Progenitor cell of endocrine pancreas (in vitro differentiated cells): ENCODE measurements around the gene VAMP8. TPM values are rescaled to one million over a fixed set of nuclear protein-coding genes. Genes with fewer than 3 reads are reported as not detected.

Source experiments
- DNase-seq: peaks from one replicate; pipeline ENCODE4 v3.0.0; 2021; ENCODE audit warnings: low spot score; ENCODE audit not compliant: unreplicated experiment
- H3K27ac Mint-ChIP-seq: 2 replicates; pipeline ENCODE4 v1.8.0; 2021; ENCODE audit warnings: mild to moderate bottlenecking, moderate library complexity, mixed read lengths
- H3K27me3 Mint-ChIP-seq: 2 replicates; pipeline ENCODE4 v1.8.0; 2021; ENCODE audit warnings: mixed read lengths
- H3K36me3 Mint-ChIP-seq: 2 replicates; pipeline ENCODE4 v1.8.0; 2022; ENCODE audit warnings: mixed read lengths; ENCODE audit not compliant: insufficient read depth
- H3K4me1 Mint-ChIP-seq: 2 replicates; pipeline ENCODE4 v1.8.0; 2021; ENCODE audit warnings: low read depth, mixed read lengths
- H3K4me3 Mint-ChIP-seq: 2 replicates; pipeline ENCODE4 v1.8.0; 2021; ENCODE audit warnings: low read depth, mild to moderate bottlenecking, moderate library complexity, mixed read lengths
- H3K9me3 Mint-ChIP-seq: 2 replicates; pipeline ENCODE4 v1.8.0; 2021; ENCODE audit warnings: low read depth, mixed read lengths
- total RNA-seq: library from RNA; stranded (reverse); gene quantifications from 2 replicates; pipeline ENCODE4 v1.2.1, GENCODE V29; 2021
- TF ChIP-seq, protein P1 (sequence below): fragments of 200-600 bp; sonication (generic); IDR thresholded peaks from one replicate; pipeline ENCODE4 v1.5.0; 2021; ENCODE audit warnings: antibody characterized with exemption, mild to moderate bottlenecking; ENCODE audit not compliant: unreplicated experiment

The VAMP8 gene
- total RNA-seq, 1 donor from 2014 or later = 71.3 TPM

DNA sequence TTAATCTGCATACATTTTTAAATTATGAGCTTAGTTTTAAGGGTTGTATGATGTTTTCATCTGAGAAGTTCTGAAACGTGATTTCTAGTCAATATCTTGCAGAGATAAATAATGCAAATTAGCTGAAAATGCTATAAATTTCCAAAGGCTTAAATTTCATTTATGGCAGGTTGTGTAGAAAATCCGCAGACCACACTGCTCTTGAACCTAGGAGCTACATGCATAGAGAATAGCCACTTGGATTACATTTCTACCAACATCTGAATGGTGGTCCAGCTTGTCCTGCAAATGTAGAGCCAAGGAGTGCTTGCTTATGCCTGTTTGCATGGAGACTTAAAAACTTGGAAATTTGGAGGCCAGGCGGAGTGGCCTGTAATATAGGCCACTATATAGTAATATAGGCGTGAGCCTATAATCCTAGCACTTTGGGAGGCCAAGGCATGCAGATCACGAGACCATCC, 31.6 kb upstream of the VAMP8 start:
- no peaks in the 10 kb centered on the region for H3K9me3 Mint-ChIP-seq
- peak overlapping the region; percentile 26 for H3K27ac Mint-ChIP-seq
- TF ChIP-seq, protein P1, sequence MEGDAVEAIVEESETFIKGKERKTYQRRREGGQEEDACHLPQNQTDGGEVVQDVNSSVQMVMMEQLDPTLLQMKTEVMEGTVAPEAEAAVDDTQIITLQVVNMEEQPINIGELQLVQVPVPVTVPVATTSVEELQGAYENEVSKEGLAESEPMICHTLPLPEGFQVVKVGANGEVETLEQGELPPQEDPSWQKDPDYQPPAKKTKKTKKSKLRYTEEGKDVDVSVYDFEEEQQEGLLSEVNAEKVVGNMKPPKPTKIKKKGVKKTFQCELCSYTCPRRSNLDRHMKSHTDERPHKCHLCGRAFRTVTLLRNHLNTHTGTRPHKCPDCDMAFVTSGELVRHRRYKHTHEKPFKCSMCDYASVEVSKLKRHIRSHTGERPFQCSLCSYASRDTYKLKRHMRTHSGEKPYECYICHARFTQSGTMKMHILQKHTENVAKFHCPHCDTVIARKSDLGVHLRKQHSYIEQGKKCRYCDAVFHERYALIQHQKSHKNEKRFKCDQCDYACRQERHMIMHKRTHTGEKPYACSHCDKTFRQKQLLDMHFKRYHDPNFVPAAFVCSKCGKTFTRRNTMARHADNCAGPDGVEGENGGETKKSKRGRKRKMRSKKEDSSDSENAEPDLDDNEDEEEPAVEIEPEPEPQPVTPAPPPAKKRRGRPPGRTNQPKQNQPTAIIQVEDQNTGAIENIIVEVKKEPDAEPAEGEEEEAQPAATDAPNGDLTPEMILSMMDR = no peak
- no peak for DNase-seq
- H3K36me3 Mint-ChIP-seq = peaks cover 32% of the 10 kb centered on the region
- peaks cover 25% of the 10 kb centered on the region for H3K4me1 Mint-ChIP-seq
- no peaks in the 10 kb centered on the region for H3K27me3 Mint-ChIP-seq
- no peak overlapping the region for H3K4me3 Mint-ChIP-seq

- Mint-ChIP-seq H3K27ac (peak overlapping the region; percentile 26), H3K27me3 (no peaks in the 10 kb centered on the region), H3K4me3 (no peak overlapping the region), H3K36me3 (peaks cover 31% of the 10 kb centered on the region), H3K9me3 (no peaks in the 10 kb centered on the region), H3K4me1 (peaks cover 13% of the 10 kb centered on the region)
- DNase-seq = no peak
- TF ChIP-seq, protein P1 = no peak
Measured at GRCh38 chr2:85547089-85547858, 30.1 kb upstream of the VAMP8 start.

- H3K27ac Mint-ChIP-seq = peak overlapping the region; percentile 12
- no peak for DNase-seq
- TF ChIP-seq, protein P1 = no peak
- H3K27me3 Mint-ChIP-seq = no peaks in the 10 kb centered on the region
- peaks cover 5% of the 10 kb centered on the region for H3K4me1 Mint-ChIP-seq
- H3K36me3 Mint-ChIP-seq = peaks cover 25% of the 10 kb centered on the region
- no peaks in the 10 kb centered on the region for H3K9me3 Mint-ChIP-seq
- no peak overlapping the region for H3K4me3 Mint-ChIP-seq
Measured at GRCh38 chr2:85547859-85548607, 29.4 kb upstream of the VAMP8 start.

- Mint-ChIP-seq H3K36me3 (peaks cover 22% of the 10 kb centered on the region), H3K27me3 (no peaks in the 10 kb centered on the region), H3K9me3 (no peaks in the 10 kb centered on the region), H3K27ac (no peak overlapping the region), H3K4me1 (peaks cover 3% of the 10 kb centered on the region), H3K4me3 (no peak overlapping the region)
- TF ChIP-seq, protein P1 = no peak
- no peak for DNase-seq
Measured at GRCh38 chr2:85548608-85548900, 28.8 kb upstream of the VAMP8 start.

DNA sequence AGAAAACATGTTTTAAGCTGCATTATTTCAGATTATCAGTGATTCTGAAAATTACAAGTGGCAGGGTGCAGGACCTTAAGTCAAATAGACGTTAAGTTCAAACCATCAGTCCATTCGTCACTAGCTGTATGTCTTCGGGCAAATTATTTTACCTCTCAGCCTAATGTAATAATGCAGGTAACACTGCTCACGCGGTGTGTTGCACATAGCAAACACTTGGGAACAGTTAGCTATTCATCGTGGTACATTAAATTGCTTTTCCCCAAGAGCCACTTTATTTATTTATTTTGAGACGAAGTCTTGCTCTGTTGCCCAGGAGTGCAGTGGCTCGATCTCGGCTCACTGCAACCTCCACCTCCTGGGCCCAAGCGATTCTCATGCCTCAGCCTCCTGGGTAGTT, 28.3 kb upstream of the VAMP8 start:
- no peaks in the 10 kb centered on the region for H3K27me3 Mint-ChIP-seq
- no peak overlapping the region for H3K27ac Mint-ChIP-seq
- no peak for DNase-seq
- TF ChIP-seq, protein P1 = no peak
- no peaks in the 10 kb centered on the region for H3K9me3 Mint-ChIP-seq
- H3K4me1 Mint-ChIP-seq = peaks cover 2% of the 10 kb centered on the region
- H3K36me3 Mint-ChIP-seq = peaks cover 21% of the 10 kb centered on the region
- no peak overlapping the region for H3K4me3 Mint-ChIP-seq
